ENCODE measurements around the gene KLHL4. TPM values are rescaled to one million over a fixed set of nuclear protein-coding genes. Genes with fewer than 3 reads are reported as not detected.

KLHL4 gene
- total and polyA plus RNA-seq, 10 of the 15 experiments (the other 5 are each of a cell fraction or from before 2014, with no cell fraction given), result 0.03 TPM; not detected in 8

DNA sequence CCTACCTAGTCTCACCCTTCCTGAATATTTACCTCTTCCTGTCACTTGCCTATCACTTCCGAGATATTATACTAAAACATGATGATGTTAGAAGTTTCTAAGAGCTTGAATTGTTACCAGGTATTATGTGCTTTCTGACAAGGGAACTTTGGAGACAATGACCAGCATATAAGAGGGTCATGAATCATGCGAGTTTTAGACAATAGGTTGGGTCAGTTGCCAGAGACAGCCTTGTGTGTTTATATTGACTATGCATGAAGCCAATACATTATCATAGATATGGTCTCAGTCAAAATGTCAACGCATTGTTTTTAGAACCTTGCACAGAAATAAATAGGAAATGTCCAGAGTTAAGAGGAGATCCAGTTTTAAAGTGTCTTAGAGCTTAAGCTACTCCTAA, 116.8 kb downstream of the KLHL4 start:
- Histone ChIP-seq H3K4me1 (ENCODE audit: control insufficient read depth, insufficient read depth, low read length) (no peaks in the 10 kb centered on the region), H2AFZ (ENCODE audit: control insufficient read depth, low read depth, low read length) (no peak overlapping the region), H3K9ac (ENCODE audit: control insufficient read depth, insufficient read depth, low read length) (no peak overlapping the region), H3K27ac (ENCODE audit: control insufficient read depth, insufficient read depth) (no peak overlapping the region), H3K9me3 (replicated peaks; ENCODE audit: control insufficient read depth, insufficient read depth, low read length) (no peaks in the 10 kb centered on the region), H3K27me3 (replicated peaks in 1 of 2; ENCODE audit: control insufficient read depth in 2 of 2, insufficient read depth in 2 of 2, low read length in 1 of 2) (no peaks in the 10 kb centered on the region), H3K4me2 (ENCODE audit: control insufficient read depth, insufficient read depth) (no peak overlapping the region), H3K36me3 (ENCODE audit: control insufficient read depth in 2 of 2, insufficient read depth in 2 of 2, low read length in 1 of 2) (no peaks in the 10 kb centered on the region), H4K20me1 (ENCODE audit: control insufficient read depth, insufficient read depth) (no peaks in the 10 kb centered on the region), H3K79me2 (ENCODE audit: control insufficient read depth, insufficient read depth, low read length) (no peaks in the 10 kb centered on the region), H3K4me3 (no peak overlapping the region)
- RAD21 ChIA-PET (ENCODE audit: unreplicated experiment), result no interaction called here
- SMC1A ChIA-PET (ENCODE audit: uncharacterized antibody, unreplicated experiment), result no interaction called here
- ATAC-seq (no peak), FAIRE-seq (no peak), DNase-seq (ENCODE audit: low read depth, low spot score) (no peak)
- CTCF ChIA-PET, result no interaction called here
- intact Hi-C loops (cut with micrococcal nuclease; ENCODE audit: unreplicated experiment) (no loop called here), in situ Hi-C loops (cut with MboI) (no loop called here)
- POLR2A ChIA-PET, result no interaction called here
- BruUV-seq (replicated peaks), result no TSS peak
- 11% methylated on average over 3 of the region's 3 CpGs for WGBS (ENCODE audit: insufficient coverage, insufficient replicate concordance, low lambda C conversion rate, missing lambda C conversion rate)
- TF ChIP-seq SUZ12 (IDR thresholded peaks at IDR 0.05; ENCODE audit: unreplicated experiment), result no peak
- TF ChIP-seq SMAD1 (IDR thresholded peaks at IDR 0.05; ENCODE audit: low read depth, partially characterized antibody), result no peak
- no peak for TF ChIP-seq CHD1 (IDR thresholded peaks at IDR 0.05; ENCODE audit: low read depth, low read length)
- no peak for TF ChIP-seq SRF (IDR thresholded peaks at IDR 0.05; ENCODE audit: low read depth in 2 of 2, low read length in 2 of 2)
- no peak for TF ChIP-seq PAX8 (IDR thresholded peaks at IDR 0.05)
- TF ChIP-seq ZNF622 (IDR thresholded peaks at IDR 0.05), result no peak
- no peak for TF ChIP-seq CEBPZ (IDR thresholded peaks at IDR 0.05; ENCODE audit: low read depth, low read length)
- TF ChIP-seq SMC3 (IDR thresholded peaks at IDR 0.05; ENCODE audit: borderline replicate concordance, low read length), result no peak
- TF ChIP-seq HSF1 (IDR thresholded peaks at IDR 0.05; ENCODE audit: low read depth, low read length), result no peak
- no peak for TF ChIP-seq KAT2A (conservative IDR thresholded peaks at IDR 0.05; ENCODE audit: control insufficient read depth, low read depth, low read length)
- no peak for TF ChIP-seq ZNF274 (IDR thresholded peaks at IDR 0.05; ENCODE audit: insufficient read depth, insufficient read length)
- no peak for TF ChIP-seq RCOR1 (conservative IDR thresholded peaks at IDR 0.05; ENCODE audit: low read depth, low read length)
- no peak for TF ChIP-seq SUPT20H (IDR thresholded peaks at IDR 0.05; ENCODE audit: borderline replicate concordance, control insufficient read depth, low read depth, low read length)
- TF ChIP-seq, protein P1, sequence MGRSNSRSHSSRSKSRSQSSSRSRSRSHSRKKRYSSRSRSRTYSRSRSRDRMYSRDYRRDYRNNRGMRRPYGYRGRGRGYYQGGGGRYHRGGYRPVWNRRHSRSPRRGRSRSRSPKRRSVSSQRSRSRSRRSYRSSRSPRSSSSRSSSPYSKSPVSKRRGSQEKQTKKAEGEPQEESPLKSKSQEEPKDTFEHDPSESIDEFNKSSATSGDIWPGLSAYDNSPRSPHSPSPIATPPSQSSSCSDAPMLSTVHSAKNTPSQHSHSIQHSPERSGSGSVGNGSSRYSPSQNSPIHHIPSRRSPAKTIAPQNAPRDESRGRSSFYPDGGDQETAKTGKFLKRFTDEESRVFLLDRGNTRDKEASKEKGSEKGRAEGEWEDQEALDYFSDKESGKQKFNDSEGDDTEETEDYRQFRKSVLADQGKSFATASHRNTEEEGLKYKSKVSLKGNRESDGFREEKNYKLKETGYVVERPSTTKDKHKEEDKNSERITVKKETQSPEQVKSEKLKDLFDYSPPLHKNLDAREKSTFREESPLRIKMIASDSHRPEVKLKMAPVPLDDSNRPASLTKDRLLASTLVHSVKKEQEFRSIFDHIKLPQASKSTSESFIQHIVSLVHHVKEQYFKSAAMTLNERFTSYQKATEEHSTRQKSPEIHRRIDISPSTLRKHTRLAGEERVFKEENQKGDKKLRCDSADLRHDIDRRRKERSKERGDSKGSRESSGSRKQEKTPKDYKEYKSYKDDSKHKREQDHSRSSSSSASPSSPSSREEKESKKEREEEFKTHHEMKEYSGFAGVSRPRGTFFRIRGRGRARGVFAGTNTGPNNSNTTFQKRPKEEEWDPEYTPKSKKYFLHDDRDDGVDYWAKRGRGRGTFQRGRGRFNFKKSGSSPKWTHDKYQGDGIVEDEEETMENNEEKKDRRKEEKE (IDR thresholded peaks at IDR 0.05), result no peak
- TF ChIP-seq POU2F2 (IDR thresholded peaks at IDR 0.05; ENCODE audit: borderline replicate concordance, low read depth, low read length), result no peak
- TF ChIP-seq IRF5 (IDR thresholded peaks at IDR 0.05; ENCODE audit: borderline replicate concordance), result no peak
